Measurements from ENCODE around the gene VSIR.

- TF ChIP-seq CTCF (conservative IDR thresholded peaks at IDR 0.05) = no peak
- no peak for TF ChIP-seq EZH2 (IDR thresholded peaks at IDR 0.05; ENCODE audit: low read depth)
Observed at GRCh38 chr10:71776481-71776925, 3.2 kb upstream of the VSIR start.

Data from PC-9 (cell line).